Activated naive CD4-positive, alpha-beta T cell treated with anti-CD3 and anti-CD28 coated beads, Interleukin-2, amount 50 U/mL, for 72 hours (primary cell): ENCODE measurements around the gene PDGFA. TPM values are rescaled to one million over a fixed set of nuclear protein-coding genes. Genes with fewer than 3 reads are reported as not detected.

ENCODE experiments used
- ATAC-seq, 2 donors: fragments of 150-1000 bp; cut with Tn5 transposase; 2 replicates each; pipeline ENCODE4 v1.10.0; 2021; ENCODE audit warnings: mild to moderate bottlenecking in 2 of 2, moderate library complexity in 2 of 2
- DNase-seq, 2 donors: peaks; one replicate each; pipeline ENCODE4 v3.0.0; 2021 to 2022; ENCODE audit warnings: low spot score in 2 of 2
- H3K27ac Mint-ChIP-seq, 2 donors: one replicate each; pipeline ENCODE4 v1.8.0; 2022; ENCODE audit warnings: mild to moderate bottlenecking in 2 of 2, mixed read lengths in 2 of 2
- H3K36me3 Mint-ChIP-seq, 2 donors: one replicate each; pipeline ENCODE4 v1.8.0; 2022; ENCODE audit warnings: mixed read lengths in 2 of 2
- H3K9me3 Mint-ChIP-seq, 2 donors: one replicate each; pipeline ENCODE4 v1.8.0; 2022; ENCODE audit warnings: mixed read lengths in 2 of 2
- total RNA-seq, 2 donors: library from RNA; stranded (reverse); gene quantifications; one replicate each; pipeline ENCODE4 v1.2.3, GENCODE V29; 2022

Gene PDGFA
- total RNA-seq, 2 donors from 2014 or later, result 8.4 to 11.7 TPM

DNA sequence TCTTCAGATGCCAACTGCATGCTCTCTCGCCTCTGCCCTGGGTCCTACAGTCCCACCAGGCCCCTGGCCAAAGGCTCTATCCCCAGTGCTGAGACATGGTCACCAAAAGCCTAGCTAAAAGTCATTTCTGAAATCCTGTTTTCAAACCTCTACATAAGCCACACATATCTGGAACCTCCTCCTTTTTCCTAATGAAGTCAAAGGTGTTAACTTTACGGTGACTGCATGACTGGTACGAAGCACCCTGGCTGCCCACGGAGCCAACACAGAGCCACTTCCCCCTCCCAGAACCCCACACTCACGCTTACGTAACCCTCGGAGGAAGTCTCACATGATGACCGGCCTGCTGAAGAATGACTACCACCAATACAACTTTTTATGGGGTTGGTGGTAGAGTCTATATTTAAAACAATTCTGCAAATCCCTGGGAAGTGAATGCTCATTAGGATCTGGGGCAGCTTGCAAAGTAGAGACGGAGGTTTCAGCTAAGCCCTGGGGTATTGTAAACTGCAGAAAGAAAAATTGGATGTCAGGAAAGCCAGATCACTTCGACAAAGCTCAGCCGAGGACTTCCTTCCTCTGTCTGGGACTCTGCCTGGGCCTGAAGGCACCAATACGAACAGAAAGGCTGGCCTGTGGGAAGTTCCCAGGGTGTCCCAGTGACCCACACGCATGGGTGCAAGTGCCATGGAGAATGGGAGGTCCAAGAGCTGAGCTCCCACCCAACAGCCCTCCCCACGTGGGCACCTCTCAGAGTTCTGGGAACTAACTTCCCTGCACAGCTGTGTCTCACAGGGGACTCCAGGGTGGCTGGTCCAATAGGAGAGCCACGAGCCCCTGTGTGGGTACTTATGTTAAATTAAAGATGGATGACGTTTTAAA is 50.7 kb downstream of the PDGFA start:
- no peaks in the 10 kb centered on the region for H3K36me3 Mint-ChIP-seq
- DNase-seq, result peak in 1 of 2 donors; percentile 53
- H3K9me3 Mint-ChIP-seq, result peaks cover 15 to 19% of the 10 kb centered on the region in 2 donors
- peak; percentile 54 to 58 for ATAC-seq
- peak overlapping the region; percentile 26 to 69 for H3K27ac Mint-ChIP-seq

DNA sequence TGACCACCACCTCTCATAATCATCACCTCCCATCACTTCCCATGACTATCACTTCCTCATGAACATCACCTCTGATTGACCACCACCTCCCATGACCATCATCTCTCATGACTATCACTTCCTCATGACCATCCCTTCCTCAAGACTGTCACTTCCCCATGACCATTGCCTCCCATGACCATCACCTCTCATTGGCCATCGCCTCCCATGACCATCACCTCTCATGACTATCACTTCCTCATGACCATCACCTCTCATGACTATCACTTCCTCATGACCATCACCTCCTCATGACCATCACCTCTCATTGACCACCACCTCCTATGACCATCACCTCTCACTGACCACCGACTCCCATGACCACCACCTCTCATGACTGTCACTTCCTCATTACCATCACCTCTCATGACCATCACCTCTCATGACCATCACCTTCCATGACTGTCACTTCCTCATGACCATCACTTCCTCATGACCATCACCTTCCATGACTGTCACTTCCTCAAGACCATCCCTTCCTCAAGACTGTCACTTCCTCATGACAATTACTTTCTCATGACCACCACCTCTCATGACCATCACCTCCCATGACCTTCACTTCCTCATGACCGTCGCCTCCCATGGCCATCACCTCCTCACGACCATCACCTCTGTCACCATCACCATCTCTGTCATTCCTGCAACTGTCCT is 51.6 kb downstream of the PDGFA start:
- DNase-seq (peak in 1 of 2 donors; percentile 41), ATAC-seq (peak in 1 of 2 donors; percentile 3)
- peak overlapping the region; percentile 26 to 69 for H3K27ac Mint-ChIP-seq
- H3K9me3 Mint-ChIP-seq, result peaks cover 15 to 19% of the 10 kb centered on the region in 2 donors
- H3K36me3 Mint-ChIP-seq, result no peaks in the 10 kb centered on the region

DNA sequence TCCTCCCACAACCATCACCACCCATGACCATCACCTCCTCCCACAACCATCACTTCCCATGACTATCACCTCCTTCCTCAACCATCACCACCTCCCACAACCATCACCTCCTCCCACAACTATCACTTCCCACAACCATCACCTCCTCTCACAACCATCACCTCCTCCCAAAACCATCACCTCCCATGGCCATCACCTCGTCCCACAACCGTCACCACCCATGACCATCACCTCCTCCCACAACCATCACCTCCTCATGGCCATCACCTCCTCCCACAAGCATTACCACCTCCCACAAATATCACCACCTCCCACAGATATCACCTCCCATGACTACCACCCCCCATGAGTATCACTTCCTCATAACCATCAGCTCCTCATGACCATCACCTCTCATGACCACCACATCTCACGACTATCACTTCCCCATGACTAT is 52.2 kb downstream of the PDGFA start:
- peak in 1 of 2 donors; percentile 26 for ATAC-seq
- peak in 1 of 2 donors; percentile 45 for DNase-seq
- Mint-ChIP-seq H3K36me3 (no peaks in the 10 kb centered on the region), H3K9me3 (peaks cover 15 to 19% of the 10 kb centered on the region in 2 donors), H3K27ac (peak overlapping the region in 1 of 2 donors; percentile 69)

DNA sequence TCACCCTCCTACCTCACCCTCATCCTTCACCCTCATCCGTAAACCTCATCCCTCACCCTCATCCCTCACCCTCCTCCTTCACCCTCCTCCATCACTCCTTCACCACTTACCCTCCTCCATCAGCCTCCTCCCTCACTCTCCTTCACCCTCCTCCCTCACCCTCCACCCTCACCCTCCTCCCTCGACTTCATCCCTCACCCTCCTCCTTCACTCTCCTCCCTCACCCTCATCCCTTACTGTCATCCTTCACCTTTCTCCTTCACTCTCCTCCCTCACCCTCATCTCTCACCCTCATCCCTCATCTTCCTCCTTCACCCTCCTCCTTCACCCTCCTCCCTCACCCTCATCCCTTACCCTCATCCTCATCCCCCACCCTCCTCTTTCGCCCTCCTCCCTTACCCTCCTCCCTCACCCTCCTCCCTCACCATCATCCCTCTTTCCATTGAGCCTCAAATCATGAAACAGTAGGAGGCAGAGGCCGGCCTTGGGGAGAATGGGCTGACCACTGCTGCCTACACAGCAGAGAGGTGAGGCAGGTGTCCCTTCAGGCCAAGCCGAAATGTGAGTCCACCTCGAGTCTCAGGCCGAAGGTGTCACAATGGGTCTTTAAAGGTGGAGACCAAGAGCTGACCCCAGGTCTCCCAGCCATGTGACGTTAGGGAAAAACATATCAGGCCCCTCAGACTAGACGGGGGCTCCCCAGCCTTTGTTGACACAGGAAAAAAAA is 53.0 kb downstream of the PDGFA start:
- Mint-ChIP-seq H3K36me3 (no peaks in the 10 kb centered on the region), H3K27ac (peak overlapping the region in 1 of 2 donors; percentile 69), H3K9me3 (peaks cover 15 to 19% of the 10 kb centered on the region in 2 donors)
- ATAC-seq, result no peak
- no peak for DNase-seq

DNA sequence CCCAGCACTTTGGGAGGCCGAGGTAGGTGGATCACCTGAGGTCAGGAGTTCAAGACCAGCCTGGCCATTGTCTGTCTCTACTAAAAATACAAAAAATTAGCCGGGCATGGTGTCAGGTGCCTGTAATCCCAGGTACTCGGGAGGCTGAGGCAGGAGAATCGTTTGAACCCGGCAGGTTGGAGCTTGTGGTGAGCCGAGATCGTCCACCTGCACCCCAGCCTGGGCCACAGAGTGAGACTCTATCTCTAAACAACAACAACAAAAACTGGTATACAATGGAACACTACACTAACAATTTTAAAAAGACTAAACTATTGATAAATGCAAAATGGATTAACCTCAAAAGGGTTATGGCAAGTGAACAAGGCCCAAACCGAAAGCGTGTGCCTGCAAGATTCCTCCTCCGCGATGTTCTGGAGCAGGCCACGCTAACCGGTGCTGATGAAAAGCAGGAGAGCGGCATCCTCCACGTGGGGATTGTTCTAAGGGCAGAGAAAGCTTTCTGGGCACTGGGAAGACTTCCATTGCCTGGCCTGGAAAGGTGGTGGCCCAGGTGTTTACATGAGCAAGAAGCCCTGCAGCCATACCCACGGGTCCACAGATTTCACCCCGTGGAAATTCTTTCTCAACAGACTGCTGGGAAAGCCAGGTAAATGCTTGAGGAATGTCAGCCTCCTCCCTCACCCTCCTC is 53.8 kb downstream of the PDGFA start:
- DNase-seq, result peak in 1 of 2 donors; percentile 23
- peaks cover 15 to 19% of the 10 kb centered on the region in 2 donors for H3K9me3 Mint-ChIP-seq
- H3K36me3 Mint-ChIP-seq, result no peaks in the 10 kb centered on the region
- H3K27ac Mint-ChIP-seq, result no peak overlapping the region
- no peak for ATAC-seq

DNA sequence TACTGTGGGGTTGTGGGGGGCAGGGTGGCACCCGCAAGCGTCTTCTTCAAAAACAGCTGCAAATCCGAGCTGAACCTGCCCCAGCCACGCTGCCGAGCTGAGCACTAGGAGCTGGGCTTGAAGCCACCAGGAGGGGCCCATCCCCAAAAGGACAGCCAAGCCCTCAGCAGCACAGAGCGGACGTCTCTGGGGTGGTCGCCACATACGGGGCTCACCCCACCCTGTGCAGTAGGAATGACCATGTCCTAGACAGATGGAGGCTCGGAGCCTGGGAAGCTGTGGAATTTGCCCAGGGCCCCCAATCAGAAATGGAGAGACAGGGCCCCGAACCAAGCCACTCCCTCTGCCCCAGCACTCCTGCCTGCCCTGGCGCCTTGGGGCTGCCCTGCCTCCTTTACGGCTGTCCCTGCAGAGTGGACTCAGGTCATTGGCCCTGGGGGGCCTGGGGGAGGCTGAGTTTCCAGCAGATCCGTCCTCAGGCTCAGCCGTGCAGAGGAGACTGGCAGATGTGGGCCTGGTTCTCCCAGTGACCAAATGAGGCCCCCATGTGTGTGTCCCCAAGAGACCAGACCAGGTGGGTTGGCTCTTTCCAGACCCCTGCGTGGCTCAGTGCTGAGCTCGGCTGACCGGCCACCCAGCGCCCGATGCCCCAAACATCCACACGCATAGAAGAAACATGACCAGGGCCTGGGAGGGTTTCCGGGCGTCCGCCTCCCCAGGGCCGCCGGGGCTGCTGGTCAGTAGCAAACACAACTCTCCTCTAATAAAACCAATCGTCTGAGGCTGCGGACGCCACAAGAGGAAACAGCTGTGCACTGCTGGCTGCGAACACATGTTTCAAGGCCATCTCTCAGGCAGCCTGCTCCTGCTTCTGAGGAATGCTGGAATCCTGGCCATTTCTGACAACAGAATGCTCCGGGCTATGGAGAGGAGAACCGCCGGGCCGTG is 54.9 kb downstream of the PDGFA start:
- peak in 1 of 2 donors; percentile 20 for DNase-seq
- no peak for ATAC-seq
- Mint-ChIP-seq H3K36me3 (no peaks in the 10 kb centered on the region), H3K27ac (no peak overlapping the region), H3K9me3 (peaks cover 15 to 19% of the 10 kb centered on the region in 2 donors)

DNA sequence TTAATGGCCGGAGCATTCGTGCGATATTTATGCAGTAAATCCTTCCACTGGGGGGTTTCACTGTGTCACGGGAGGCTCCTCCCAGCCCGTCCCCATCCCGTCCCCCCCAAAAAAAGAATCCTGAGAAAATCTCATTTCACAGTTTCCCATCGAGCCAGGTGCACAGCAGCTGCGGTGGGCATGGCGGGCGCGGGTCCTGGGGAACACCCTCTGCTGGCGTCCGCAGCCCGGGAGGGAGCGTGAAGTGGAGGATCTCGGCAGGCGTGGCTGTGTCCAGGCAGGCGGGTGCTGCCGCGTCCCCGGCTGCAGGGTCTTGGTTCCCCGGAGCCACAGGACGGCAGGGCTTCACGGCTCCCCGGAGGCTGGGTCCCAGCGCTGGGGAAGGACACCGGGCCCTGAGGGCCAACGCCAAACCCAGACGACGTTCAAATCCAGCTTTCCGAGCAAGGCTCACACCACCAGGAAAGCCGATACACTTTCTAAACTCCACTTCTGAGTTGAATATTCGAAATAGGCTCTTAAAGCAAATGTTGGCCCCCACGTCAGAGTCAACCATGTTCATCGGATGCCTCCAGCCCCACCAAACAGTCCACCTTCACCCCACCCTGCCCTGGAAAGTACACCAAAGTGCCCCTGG is 55.7 kb downstream of the PDGFA start:
- DNase-seq (peak in 1 of 2 donors; percentile 48), ATAC-seq (no peak)
- Mint-ChIP-seq H3K36me3 (no peaks in the 10 kb centered on the region), H3K9me3 (peaks cover 15 to 18% of the 10 kb centered on the region in 2 donors), H3K27ac (no peak overlapping the region)

DNA sequence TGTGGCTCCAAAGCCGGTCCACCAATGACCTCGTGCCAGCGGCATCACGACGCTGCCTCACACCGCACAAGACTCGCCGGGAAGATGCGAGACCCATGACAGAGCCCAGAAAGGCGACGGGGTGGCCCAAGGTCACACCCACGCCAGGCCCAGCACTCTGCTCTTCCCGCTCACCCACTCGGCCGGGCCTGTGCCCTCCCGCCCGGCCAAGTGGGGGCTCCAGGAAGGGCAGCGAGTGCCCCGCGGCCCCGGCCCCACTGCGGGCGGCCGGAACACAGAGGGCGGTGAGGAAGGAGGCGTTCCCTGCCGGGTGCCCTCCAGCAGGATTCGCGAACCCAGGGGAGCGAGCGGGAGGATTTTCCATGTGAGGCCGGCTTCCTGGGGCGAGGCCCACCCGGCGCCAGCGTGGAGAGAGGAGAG is 56.3 kb downstream of the PDGFA start:
- no peak overlapping the region for H3K27ac Mint-ChIP-seq
- peaks cover 12 to 13% of the 10 kb centered on the region in 2 donors for H3K9me3 Mint-ChIP-seq
- no peak for ATAC-seq
- peak in 1 of 2 donors; percentile 43 for DNase-seq
- H3K36me3 Mint-ChIP-seq, result no peaks in the 10 kb centered on the region

DNA sequence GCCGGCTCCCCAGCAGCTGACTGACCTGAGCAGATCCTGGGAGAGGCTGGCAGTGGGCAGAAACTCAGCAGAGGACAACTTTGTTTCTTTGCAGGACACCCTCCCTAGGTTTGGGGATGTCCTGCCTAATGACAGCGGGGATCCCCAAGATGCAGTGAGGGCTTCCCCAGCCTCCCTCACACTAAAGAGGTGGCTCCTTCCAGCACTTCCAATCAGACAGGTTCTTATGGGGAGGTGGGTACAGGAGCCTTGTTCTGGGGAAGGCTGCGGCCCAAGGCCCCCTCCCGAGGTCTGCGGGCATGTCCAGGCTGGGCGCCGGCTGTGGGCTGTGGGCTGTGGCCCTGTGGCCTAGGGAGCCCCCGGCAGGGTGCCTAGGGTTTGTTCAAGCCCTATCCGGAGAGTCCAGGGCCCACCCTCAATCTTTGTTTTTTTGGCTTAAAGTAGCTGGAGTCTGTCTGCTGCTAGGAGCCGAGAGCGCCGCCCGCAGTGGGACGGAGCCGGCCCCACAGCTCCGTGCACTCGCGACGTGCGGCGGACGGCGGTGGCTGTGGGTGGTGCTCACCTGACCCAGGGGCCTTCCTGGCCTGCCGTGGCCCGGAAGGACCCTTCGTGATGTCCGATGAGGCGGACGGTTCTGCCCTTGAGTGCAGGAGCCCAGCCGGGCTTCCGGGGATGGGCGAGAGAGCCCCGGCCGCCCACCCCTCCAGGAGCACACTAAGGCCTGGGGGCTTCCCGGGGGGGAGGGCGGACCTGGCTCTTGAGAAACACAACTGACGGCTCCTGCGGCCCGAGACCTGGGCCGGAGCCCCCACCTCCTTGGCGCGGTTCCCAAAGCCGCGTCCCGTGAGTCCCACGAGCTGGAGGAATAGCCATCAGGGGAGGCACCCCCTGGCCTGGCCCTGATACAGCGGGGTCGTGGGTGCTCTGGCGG is 57.2 kb downstream of the PDGFA start:
- ATAC-seq (no peak), DNase-seq (no peak)
- Mint-ChIP-seq H3K36me3 (no peaks in the 10 kb centered on the region), H3K27ac (no peak overlapping the region), H3K9me3 (peaks cover 3 to 4% of the 10 kb centered on the region in 2 donors)

DNA sequence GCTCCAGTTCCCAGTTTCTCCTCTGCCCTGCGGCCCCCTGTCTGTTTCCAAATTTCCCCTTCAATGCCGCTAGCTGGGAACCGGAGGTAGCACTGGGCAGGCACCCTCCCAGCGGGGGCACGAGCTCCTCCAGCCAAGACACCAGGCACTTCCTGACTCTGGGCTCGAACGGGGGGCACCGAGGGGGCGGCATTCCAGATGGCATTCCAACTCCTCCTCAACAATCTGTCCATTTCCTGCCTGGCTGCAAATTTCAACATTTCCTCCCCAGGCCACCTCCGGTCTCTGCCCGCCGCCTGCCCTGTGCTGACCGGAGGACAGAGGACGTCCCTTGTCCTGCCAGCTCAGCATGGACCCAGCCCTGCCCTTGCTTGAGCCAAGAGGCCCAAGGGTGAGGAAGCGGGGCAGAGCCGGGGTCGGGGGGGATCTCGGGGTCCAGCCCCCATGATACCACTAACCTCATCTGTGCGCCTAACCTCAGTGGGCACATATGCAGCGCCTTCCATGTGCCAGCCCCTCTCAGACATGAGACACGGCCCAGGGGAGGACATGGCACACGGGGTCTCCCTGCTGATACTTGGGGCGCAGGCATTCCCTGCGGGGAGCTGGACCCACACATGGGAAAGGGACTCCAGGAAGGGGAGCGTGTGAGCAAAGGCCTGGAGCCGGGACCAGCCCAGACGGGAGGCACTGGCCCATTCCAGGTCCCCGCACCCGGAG is 58.0 kb downstream of the PDGFA start:
- DNase-seq (no peak), ATAC-seq (no peak)
- no peaks in the 10 kb centered on the region for H3K36me3 Mint-ChIP-seq
- H3K9me3 Mint-ChIP-seq, result no peaks in the 10 kb centered on the region
- H3K27ac Mint-ChIP-seq, result no peak overlapping the region

DNA sequence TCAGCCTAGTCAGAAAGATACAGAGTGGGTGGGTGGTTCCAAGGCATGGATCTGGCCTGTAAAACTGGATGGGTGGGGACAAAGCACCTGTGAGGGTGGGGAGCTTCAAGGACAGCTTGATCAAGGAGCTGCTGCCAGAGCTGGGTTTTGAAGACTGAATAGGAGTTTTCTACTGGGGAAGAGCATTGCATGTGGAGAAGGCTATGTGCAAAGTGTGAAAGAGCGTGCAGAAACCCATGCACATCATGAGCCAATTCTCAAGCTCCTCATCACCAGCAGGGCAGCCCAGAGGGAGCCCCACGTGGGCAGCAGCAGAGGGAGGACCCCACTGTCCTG is 58.6 kb downstream of the PDGFA start:
- no peak overlapping the region for H3K27ac Mint-ChIP-seq
- H3K9me3 Mint-ChIP-seq, result no peaks in the 10 kb centered on the region
- no peak for DNase-seq
- ATAC-seq, result no peak
- no peaks in the 10 kb centered on the region for H3K36me3 Mint-ChIP-seq

DNA sequence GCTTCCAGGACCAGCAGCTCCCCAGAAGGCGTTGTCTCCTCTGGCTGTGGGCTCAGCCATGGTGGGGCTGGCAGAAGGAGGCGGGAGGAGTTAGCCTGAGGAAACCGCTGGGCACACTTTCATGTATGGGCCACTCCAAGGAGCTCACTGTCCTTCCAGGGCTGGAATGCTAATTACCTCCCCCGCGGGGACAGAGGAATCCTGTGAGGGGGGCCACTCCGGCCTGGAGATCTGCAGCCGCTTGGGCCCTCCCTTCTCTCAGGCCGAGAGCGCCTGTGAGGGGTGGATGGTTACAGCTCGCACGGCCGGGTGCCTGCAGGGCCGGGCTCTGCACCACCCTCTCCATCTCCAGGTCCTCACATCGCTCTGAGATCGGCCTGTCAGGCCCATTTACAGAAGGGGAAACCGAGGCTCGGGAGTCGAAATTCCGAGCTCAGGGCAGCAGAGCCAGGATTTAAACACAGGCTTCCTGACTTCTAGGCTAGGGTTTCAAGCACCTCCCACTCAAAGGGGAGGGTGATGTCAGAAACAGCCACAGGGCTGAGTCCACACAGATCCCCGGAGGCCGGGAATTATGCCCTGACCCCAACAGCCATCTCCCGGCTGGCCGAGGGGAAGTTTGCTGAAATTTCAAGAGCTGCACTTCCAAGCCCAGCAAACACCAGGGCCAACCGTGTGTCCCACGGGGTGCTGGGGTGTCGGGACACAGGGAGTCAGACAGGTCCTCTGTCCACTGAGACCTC is 59.1 kb downstream of the PDGFA start:
- DNase-seq, result no peak
- no peak for ATAC-seq
- no peaks in the 10 kb centered on the region for H3K36me3 Mint-ChIP-seq
- H3K27ac Mint-ChIP-seq, result no peak overlapping the region
- H3K9me3 Mint-ChIP-seq, result no peaks in the 10 kb centered on the region
